GM18870 (cell line): Measurements from ENCODE around the gene NEGR1.

ENCODE experiments used
- ATAC-seq: cut with Tn5 transposase; IDR thresholded peaks from one replicate; pipeline ENCODE4 v1.9.1; 2021; ENCODE audit warnings: moderate library complexity; ENCODE audit not compliant: unreplicated experiment

The NEGR1 gene

DNA sequence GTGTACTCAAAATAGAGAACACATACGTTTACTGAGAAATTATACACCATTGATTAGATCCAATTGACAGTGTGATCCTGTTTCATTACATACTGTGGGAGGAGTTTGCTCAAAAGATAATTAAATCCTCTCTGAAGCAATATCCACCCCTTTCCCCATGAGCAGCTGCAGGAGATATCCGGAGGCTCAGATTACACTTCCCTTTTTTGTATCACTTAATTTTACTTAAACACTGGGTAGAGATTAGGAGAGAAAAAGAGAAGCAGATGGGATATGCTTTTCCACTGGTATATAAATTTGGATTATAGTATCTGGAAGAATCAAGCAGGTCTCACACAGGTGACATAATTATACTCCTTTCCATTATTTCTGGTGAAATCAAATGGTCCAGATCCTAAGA, 868.2 kb downstream of the NEGR1 start:
- ATAC-seq: no peak

DNA sequence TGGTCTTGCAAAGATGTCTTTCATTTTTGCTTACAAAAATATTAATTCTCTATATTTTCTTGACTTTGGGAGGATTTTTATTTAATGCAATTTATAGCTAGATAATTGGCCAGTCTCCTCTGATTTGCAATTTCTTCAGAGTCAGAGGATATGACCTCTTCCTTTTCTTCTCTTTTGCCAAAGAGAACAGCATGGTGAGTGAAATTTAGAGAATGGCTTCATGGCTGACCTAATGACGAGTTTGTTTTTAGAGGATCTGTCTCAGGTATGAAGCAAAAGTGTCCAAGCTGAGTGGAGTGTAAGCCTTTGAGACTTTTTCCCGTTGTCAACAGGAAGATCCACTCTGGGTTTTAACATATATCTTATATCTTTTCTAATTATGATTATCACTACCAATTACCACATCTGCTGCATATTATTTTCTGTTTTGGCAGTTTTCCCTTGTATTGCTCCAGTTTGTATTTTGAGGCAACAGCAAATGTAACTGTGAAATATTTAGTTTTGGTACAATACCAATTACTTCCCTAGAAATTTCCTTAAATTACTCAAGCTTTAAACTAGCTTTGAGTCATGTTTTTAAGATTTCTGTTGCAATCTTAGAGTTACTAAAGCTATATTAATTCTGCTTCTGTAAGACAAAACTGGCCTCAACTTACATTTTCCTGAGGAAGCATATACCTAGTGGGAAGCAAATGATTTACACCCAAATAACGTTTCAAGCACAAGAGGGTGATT, 868.7 kb downstream of the NEGR1 start:
- ATAC-seq: no peak

DNA sequence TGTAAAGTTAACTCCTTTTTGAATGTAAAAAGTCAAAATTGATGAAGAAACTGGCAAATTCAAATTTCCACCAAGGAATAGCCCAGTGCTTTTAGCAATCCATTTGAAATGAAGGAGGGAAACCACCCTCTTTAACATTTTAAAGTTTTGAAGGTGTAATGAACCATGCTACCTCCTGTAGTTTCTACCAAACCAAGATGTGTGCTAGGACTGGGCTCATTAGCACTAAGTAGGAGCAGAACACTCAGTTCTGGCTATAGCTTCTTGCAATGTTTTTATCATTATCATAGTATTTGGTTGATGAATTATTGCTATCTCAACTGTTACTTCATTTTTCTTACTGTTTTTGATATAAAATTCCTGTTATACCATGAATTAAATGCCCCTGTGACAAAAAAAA, 882.3 kb downstream of the NEGR1 start:
- no peak for ATAC-seq

DNA sequence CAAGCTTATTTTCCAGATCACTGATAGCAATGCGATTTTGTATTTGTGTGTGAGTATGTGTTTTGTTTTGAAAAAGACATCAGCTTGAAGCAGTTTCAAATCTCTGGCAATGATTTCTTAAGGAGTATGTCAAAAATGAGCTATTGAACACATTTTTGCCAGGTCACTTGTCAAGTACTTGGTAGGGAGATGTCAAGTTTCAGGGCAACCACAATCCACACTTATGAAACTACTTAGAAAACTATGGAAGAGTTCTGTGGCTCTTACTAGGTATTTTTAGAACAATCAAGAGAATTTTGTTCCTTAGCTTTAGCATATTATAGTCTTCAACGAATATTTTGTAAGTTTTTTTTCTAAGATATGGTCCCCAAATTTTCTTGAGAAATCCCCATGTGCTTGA, 882.7 kb downstream of the NEGR1 start:
- no peak for ATAC-seq

DNA sequence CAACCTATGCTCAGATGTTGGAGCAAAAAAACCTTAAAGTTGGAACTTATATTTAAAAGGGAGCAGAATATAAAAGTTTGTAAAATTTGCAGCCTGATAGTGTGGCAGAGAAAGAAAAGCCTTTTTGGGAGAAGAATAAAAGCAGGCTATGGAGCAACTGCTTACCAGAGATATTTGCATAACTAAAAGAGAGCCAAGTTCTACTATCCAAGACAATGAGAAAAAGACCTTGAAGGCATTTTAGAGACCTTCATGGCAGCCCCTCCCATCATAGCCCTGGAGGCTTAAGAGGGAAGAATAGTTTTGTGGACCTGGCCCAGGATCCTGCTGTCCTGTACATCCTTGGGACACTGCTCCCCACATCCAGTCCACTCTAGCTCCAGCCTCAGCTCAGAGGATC, 889.0 kb downstream of the NEGR1 start:
- ATAC-seq: no peak

DNA sequence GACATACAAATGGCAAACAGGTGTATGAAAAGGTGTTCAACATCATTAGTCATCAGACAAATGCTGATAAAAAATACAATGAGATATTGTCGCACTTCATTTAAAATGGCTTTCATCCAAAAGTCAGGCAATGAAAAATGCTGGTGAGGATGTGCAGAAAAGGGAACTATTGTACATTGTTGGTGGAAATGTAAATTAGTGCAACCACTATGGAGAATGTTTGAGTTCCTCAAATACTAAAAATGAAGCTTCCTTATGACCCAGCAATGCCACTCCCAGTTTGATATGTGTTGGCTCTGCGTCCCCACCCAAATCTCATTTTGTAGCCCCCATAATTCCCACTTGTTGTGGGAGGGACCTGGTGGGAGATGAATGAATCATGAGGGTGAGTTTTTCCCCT, 891.8 kb downstream of the NEGR1 start:
- ATAC-seq: no peak

DNA sequence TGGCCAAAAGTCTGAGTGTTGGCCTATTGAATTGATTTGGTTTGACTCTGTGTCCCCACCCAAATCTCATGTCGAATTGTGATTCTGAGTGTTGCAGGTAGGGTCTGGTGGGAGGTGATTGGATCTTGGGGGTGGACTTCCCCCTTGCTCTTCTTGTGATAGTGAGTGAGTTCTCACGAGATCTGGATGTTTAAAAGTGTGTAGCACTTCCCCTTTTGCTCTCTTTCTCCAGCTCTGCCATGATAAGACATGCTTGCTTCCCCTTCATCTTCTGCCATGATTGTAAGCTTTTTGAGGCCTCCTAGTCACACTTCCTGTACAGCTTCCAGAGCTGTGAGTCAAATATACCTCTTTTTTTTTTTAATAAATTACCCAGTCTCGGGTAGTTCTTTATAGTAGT, 904.5 kb downstream of the NEGR1 start:
- no peak for ATAC-seq

DNA sequence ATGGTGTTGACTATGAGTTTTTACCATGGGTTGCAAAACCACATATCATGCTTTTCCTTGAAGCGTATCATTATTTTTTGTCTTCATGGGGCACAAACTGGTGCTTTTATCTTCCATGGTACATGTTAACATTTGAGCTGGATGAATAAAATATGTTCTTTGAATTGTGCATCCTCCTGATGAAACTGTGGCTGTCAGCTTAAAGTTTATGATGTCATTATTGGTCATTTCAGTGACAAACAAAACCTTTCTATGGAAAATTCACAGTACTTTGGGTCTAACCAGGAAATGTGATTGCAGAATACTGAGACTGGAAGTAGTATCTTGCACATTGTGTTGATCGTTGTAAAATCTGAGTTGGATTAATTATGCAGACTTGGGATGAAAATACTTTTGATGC, 909.8 kb downstream of the NEGR1 start:
- no peak for ATAC-seq

DNA sequence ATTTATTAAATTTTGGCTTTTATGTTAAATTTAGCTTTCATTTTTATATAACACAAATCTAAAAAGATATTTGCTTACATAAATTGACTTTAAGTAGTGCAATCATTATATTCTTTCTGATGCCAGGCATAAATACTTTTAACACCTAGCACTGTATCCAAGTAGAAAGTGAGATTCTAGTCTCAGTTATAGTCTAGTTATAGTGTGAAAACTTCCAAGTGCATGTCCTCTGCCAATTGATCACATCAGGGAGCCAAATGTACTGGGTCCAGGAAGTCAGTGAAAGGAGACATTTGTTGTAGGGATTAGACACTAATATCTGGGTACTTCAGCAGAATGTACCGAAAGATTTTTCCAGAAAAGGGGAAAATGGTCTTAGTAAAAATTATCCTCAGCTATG, 910.8 kb downstream of the NEGR1 start:
- no peak for ATAC-seq

DNA sequence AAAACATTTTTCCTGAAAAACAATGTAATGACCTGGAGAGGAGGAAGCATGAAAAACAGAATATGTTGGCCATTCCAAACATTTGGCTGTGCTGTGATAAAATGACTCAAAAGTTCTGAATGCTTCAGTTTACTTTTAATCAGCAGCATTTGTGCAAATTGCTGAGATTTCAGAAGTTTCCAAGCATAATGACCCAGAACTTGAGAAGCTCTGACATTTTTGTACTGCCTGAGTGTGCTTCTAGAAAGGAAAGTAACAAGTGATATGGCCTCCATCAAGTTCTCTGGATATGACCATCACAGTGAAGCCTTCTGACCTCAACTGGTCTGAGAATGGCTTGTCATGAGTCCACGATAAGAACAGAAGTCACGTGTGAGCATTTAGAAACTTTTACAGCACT, 918.1 kb downstream of the NEGR1 start:
- ATAC-seq: no peak

DNA sequence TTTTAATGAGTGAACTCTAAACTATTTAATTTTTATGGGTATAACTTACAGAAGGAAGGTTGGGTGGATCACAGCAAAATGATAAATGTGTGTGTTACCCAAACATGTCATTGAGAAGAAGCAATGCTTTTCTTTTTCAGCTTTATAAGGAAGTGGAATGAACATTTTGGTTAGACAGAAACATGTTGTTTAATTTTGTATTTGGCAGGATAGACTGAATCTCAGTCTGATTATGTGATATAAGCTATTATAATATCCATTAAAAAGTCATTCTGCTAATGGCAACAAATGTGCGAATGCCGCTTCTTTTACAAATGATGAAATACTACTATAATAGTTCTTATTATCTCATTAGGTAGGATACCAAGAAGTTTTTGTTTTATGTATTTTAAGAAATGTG, 919.6 kb downstream of the NEGR1 start:
- ATAC-seq: no peak

DNA sequence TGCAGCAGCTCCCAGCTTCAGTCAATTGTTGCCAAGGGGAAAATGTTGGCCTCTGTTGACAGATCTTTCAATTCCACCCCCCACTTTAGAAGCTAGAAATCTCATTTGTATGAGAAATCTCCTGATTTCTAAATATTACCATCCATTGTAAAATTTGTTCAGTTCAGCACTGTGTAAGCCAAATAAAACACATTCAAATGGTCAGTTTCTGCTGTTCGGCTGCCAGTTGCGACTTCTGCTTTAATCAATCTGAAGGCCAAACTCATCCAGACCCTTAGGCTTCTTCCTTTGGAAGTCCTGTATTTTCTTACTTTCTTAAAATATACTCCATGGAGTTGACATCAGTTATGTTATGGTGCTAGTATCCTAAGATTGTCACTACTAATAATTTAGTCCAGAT, 920.3 kb downstream of the NEGR1 start:
- ATAC-seq: no peak

DNA sequence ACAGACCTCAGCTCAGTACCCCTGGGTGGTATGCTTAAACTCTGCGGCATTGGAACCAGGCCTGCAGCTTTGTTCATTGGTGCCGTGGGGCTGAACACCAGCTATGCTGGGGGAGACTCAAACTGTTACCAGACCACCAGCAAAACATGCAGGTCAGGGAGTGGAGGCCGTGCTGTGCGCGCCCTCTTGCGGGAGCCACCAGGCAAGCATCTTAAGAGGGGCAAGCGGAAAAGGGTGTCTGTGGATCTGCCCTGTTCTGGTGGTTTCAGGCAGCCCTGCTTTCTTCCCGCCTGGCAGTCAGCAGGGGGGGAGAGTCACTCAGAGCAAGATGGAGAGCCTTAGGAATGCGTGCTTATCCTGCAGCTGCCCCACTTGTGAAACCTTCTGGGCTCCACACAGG, 924.6 kb downstream of the NEGR1 start:
- no peak for ATAC-seq

DNA sequence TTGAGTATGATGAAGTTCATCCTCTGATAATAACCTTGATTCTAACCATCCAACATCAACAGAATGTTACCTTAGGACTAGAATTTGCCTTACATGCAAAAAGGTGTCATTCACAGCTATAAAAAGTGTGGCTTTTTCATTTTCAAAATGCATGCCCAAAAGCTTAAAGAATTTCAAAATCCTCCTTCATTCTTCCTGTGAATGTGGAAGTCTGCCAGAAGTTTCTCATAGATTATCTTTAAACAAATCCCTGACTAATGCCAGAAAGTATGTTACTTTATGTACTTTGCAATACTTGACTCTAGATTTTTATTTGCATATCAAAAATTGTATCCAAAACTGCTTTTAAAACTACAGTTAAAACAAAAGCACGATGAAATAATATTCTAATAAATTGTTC, 930.9 kb downstream of the NEGR1 start:
- ATAC-seq: no peak

DNA sequence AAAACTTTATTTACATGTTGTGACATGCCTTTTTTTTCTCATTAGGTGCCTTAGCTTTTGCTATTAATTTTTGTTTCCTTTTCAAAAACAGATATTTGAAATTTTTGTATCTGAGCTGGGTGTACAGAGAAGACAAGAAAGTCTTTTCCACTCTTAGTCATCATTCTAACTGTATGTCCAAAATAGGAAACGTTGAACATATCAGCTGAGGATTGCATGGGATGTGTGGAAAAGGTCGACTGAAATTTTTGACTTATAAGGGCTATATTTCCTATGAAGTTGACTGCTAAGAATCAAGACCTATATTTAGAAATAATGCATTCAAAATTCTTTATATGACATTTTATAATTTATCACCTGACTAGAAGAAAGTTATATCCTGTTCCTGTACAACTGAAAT, 931.5 kb downstream of the NEGR1 start:
- no peak for ATAC-seq

DNA sequence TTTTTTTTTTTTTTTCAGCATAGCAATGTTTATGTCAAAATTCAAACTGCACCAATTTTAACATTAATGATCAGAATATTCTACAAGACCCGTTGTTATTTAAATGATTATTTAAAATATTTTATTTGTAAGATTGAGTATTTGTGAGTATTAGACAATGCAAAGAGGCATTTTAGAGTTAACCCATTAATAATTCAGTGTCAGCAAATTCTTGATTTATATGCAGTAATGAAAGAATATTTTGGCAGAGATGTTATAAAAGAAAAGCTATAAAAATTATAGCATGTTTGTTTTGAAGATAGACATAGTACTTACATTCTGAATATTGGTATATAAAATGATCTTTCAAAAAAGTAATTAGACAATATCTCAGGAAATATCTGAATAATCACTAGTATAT, 932.0 kb downstream of the NEGR1 start:
- no peak for ATAC-seq
